DMS114 treated with DMSO at 0.1 percent for 48 hours (cell line): ENCODE results near the gene GLRX3.

ENCODE experiments used
- DNase-seq: peaks from one replicate; lab custom pipeline; 2025; ENCODE audit not compliant: unreplicated experiment; lab: John Stamatoyannopoulos, UW

The GLRX3 gene

GRCh38 chr10:130137659-130138478 lies 1.7 kb downstream of the GLRX3 start:
- DNase-seq = no peak

- no peak for DNase-seq
These were observed 2.3 kb downstream of the GLRX3 start for GRCh38 chr10:130138479-130138866.

DNA sequence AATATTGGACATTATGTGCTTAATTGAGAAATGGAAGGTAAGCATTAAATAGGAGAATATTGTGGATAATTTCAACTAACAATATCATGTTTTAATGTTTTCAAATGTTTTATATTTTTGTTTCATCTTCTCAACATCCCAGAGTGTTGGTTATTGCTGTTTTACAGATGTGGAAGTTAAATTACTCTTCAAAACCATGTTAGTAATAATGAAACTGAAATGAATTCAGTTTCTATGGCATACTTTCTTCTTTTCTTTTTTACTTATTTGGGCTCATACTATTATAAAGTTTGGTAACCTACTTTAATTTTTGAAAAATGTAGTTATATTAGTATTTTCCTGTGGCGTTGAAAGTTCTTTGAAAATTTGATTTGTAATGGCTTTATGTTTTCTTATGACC lies 4.2 kb downstream of the GLRX3 start:
- DNase-seq = no peak

DNA sequence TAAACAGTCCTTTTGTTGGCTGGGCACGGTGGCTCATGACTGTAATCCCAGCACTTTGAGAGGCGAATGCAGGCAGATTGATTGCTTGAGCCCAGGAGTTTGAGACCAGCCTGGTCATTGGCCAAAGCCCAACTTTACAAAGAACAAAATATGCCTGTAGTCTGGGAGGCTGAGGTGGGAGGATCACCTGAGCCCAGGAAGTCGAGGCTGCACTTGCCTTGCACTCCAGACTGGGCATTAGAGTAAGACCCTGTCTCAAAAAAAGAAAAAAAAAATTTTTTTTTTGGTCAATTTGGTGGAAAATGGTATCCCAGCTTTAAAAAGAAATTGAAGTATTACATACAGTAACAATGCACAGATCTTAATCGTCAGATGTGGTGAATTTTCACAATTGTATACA lies 4.8 kb downstream of the GLRX3 start:
- no peak for DNase-seq

GRCh38 chr10:130141460-130141859 lies 5.3 kb downstream of the GLRX3 start:
- no peak for DNase-seq

DNA sequence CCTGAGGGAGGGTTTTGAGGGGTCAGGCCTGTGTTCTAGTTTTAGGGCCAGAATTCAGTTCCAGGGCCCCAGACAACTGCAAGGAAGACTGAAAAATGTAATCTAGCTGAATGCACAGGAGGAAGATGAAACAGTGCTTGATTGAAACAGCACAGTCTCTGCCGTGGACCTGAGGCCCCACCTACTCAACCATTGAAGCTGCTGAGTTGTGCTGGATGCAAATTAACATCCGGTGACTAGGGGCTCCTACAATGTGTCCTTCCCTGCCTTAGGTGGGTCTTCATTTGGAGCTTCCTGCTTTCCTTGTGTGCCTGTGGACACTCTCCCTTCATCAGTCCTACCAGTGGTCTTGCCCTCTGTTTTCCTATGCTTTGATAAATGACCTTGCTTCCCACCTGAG lies 5.7 kb downstream of the GLRX3 start:
- DNase-seq = no peak

GRCh38 chr10:130146042-130146441 lies 9.9 kb downstream of the GLRX3 start:
- DNase-seq = no peak

DNA sequence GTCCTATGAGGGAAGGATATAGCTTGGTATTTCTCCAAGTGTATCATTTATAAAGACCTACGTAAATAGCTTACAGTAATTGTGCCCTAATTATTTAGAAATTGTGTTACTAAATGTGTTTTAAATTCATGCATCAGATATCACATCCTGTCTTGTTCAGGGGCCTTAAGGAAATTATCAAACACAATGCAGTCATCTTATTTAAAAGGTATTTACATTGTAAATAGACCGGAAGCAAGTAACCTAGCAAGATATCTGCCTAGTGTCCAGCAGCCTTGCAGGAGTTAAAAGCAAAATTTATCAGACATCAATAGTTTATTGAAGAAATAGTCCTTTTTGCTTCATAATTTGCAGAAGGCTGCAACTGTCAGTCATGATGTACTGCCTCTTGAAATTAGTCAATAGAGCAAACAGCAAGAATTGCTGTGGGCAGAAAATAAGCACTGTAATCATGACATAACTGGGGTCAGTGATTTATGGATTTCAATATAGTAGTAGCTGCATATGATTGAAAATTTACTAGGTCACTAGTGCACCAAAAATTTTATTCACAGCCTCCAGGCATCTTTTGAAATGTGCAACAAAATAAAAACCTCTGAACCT lies 23.1 kb downstream of the GLRX3 start:
- no peak for DNase-seq

- peak; percentile 13 for DNase-seq
These were observed 24.6 kb downstream of the GLRX3 start for GRCh38 chr10:130160775-130161174.

GRCh38 chr10:130161331-130161730 lies 25.1 kb downstream of the GLRX3 start:
- no peak for DNase-seq

DNA sequence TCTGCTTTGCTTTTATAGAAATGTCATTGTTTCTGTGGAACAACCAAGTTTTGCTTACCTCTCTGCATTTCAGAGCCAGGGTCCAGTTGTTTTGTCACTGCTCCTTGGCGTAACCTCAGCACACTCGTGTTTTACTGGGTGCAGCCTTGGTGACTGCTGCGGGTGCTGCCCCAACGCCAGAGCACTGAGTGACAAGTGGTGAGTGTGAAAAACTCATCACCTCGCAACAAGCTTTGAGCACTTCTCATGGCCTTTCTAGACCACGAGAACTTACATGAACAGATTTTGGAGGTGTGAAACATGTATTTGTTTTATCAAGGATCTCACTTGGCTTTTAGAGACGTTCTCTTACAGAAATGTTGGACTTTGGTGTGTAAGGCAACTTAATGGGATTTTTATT lies 31.0 kb downstream of the GLRX3 start:
- no peak for DNase-seq

DNA sequence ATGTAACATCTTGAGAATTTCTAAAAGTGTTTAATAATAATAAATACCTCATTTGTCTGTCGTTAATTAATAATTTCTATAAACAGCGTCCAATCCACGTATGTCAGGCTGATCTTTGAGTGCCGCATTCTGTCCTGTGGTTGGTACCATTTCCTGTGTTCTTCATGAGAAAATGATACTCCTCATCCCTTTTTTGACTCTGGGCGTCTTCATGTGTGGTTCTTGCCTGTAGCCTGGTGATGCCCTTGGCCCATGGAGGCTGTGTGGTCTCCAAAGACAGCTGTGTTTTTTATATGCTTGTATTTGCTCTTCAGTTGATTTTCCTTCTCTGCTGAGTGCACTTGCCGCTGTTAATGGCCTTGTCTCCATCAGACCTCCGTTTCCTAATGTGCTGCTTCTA lies 31.5 kb downstream of the GLRX3 start:
- no peak for DNase-seq

GRCh38 chr10:130169136-130169859 lies 33.1 kb downstream of the GLRX3 start:
- DNase-seq = no peak

DNA sequence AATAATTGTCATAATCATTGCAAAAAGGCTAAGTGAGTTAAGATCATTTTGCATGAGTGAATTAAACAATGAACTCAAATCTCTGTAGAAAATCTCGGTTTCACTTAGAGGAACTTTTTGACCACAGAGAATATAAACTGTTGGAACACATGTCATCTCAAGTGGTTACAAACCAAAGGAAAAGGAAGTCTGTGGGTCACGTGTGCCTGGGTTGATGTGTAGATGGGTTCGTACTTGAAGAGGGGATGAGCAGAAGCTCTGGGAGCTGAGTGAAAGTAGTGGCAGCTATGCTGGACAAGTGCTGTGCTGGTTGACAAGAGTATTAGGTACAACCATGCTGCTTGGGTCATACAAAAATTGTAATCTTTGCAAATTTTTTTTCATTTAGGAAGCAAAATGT lies 35.0 kb downstream of the GLRX3 start:
- no peak for DNase-seq

GRCh38 chr10:130174328-130174727 lies 38.1 kb downstream of the GLRX3 start:
- no peak for DNase-seq

GRCh38 chr10:130175074-130175473 lies 38.9 kb downstream of the GLRX3 start:
- DNase-seq = no peak

DNA sequence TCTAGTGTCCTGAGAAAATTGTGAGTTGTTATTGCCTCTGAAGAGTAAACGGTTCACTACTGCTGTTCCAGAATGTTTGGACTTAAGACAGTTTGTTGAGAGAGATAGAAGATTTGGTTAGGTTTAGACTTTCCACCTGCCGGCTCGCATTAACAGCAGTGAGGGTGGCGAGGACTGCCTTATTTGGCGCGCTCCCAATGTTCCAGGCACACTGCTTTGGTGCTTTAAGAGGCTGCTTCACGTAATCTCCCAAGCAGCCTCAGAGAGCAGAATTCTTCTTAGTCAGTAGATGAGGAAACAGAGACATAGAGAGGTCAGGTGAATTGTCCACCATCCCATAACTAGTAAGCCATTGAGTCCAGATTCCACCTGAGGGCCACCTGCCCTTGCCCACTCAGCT lies 41.1 kb downstream of the GLRX3 start:
- DNase-seq = no peak

- peak; percentile 70 for DNase-seq
These were observed 43.4 kb downstream of the GLRX3 start for GRCh38 chr10:130179640-130180039.

GRCh38 chr10:130180416-130180815 lies 44.2 kb downstream of the GLRX3 start:
- no peak for DNase-seq

GRCh38 chr10:130181858-130182257 lies 45.7 kb downstream of the GLRX3 start:
- no peak for DNase-seq

- no peak for DNase-seq
These were observed 49.4 kb downstream of the GLRX3 start for GRCh38 chr10:130185591-130185990.
